ENCODE data around the gene NACAD. TPM values are rescaled to one million over a fixed set of nuclear protein-coding genes. Genes with fewer than 3 reads are reported as not detected.

The NACAD gene
- total RNA-seq, 6 experiments from 2014 or later: 0.09 to 0.42 (median 0.12) TPM; not detected in 1

DNA sequence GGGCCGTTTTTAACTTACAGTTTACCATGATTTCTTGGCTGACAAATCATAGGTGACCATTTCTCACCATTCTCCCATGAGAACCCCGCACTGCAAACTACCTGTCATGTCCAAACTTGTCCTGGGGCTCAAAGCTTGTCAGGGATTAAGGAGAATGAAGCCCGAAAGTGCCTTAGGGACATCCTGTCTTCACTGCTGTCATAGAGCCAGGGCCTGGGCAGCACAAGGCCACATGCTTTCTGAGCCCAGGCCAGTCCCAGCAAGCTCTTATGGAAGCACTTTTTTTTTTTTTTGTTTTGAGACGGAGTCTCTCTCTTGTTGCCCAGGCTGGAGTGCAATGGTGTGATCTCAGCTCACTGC, 54.9 kb downstream of the NACAD start:
- intact Hi-C loops (cut with DNase I): no loop called here
- H3K4me3 ChIP-seq: no peak overlapping the region
- ATAC-seq (peak; percentile 57 to 78 (median 58)), DNase-seq (peak in 1 of 3 donors; percentile 58)
- no peaks in the 10 kb centered on the region for H3K9me3 ChIP-seq
- H3K4me1 ChIP-seq: peaks cover 0 to 28% (median 12%) of the 10 kb centered on the region in 4 donors
- H3K27ac ChIP-seq: peak overlapping the region in 1 of 3 donors; percentile 27
- TF ChIP-seq, protein P1, sequence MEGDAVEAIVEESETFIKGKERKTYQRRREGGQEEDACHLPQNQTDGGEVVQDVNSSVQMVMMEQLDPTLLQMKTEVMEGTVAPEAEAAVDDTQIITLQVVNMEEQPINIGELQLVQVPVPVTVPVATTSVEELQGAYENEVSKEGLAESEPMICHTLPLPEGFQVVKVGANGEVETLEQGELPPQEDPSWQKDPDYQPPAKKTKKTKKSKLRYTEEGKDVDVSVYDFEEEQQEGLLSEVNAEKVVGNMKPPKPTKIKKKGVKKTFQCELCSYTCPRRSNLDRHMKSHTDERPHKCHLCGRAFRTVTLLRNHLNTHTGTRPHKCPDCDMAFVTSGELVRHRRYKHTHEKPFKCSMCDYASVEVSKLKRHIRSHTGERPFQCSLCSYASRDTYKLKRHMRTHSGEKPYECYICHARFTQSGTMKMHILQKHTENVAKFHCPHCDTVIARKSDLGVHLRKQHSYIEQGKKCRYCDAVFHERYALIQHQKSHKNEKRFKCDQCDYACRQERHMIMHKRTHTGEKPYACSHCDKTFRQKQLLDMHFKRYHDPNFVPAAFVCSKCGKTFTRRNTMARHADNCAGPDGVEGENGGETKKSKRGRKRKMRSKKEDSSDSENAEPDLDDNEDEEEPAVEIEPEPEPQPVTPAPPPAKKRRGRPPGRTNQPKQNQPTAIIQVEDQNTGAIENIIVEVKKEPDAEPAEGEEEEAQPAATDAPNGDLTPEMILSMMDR (IDR thresholded peaks at IDR 0.05): no peak
- no peak for TF ChIP-seq POLR2A (IDR thresholded peaks at IDR 0.05)
- WGBS (ENCODE audit: insufficient coverage, low coverage, low lambda C conversion rate, missing lambda C conversion rate): 44% methylated on average over 4 of the region's 4 CpGs
- H3K36me3 ChIP-seq: peaks cover 0 to 7% (median under 1%) of the 10 kb centered on the region in 4 donors
- no peaks in the 10 kb centered on the region for H3K27me3 ChIP-seq

DNA sequence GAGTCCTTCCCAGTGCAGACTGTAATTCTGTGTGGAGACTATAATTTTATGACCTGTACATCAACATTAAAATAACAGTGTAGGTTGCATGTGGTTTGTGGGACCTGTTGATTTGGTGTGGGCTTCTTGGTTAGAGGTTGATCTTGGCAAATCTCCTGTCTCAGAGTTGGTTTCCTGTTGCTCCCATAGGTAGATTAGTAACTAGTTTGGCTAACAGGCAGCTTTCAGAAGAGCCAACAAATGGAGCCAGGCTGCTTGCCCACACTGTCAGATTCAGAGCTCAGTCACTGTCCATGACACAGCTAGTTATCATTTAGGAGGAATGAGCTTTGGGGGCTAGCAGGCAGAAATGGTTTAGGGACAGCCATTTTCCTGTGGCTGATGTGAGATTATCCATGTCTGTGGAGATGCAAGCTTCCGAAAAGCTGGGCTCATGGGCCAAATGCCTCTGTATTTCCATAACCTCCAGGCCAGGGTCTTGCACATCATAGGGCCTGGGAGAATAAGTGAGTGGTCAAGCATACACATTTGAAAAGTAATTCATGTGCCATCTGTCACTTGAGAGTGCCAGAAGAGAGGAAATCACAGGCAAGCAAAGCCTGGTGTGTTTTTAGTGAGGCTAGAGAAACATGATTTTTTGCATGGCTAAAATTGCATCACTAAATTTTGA, 55.4 kb downstream of the NACAD start:
- TF ChIP-seq POLR2A (IDR thresholded peaks at IDR 0.05): no peak
- TF ChIP-seq, protein P1 (IDR thresholded peaks at IDR 0.05): no peak
- 89% methylated on average over 1 of the region's 1 CpG for WGBS (ENCODE audit: insufficient coverage, low coverage, low lambda C conversion rate, missing lambda C conversion rate)

DNA sequence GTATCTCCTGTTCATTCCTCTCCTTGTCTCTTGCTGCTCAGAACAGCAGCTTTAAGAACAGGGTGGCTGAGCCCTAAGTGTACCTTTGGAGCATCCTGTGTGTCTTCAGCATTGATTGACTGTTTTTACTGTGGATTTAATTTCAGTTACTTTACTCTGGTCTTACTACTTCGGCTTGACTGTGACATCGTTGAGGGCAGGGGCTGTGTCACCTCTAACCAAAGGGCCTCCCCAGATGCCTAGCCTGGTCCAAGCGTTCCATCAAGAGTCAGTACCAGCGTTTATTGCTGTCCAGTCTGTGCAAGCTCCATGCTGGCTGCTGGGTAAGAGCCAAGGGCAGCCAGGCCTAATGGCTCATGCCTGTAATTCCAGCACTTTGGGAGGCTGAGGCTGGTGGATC, 56.3 kb downstream of the NACAD start:
- intact Hi-C loops (cut with DNase I): no loop called here
- Histone ChIP-seq H3K27me3 (no peaks in the 10 kb centered on the region), H3K9me3 (no peaks in the 10 kb centered on the region), H3K4me1 (peaks cover 0 to 28% (median 12%) of the 10 kb centered on the region in 4 donors), H3K4me3 (no peak overlapping the region), H3K27ac (no peak overlapping the region), H3K36me3 (peaks cover 0 to 4% (median 0%) of the 10 kb centered on the region in 4 donors)
- DNase-seq (no peak), ATAC-seq (no peak)
- 100% methylated on average over 1 of the region's 4 CpGs for WGBS (ENCODE audit: insufficient coverage, low coverage, low lambda C conversion rate, missing lambda C conversion rate)
- no peak for TF ChIP-seq POLR2A (IDR thresholded peaks at IDR 0.05)
- TF ChIP-seq, protein P1 (IDR thresholded peaks at IDR 0.05): no peak

More for the DNA sequence above, 55.4 kb downstream of the NACAD start:
- Histone ChIP-seq H3K27ac (peak overlapping the region in 1 of 3 donors; percentile 27), H3K4me1 (peaks cover 0 to 28% (median 12%) of the 10 kb centered on the region in 4 donors), H3K4me3 (no peak overlapping the region), H3K9me3 (no peaks in the 10 kb centered on the region), H3K27me3 (no peaks in the 10 kb centered on the region), H3K36me3 (peaks cover 0 to 2% (median 0%) of the 10 kb centered on the region in 4 donors)
- ATAC-seq: peak; percentile 73 to 88 (median 78)
- intact Hi-C loops (cut with DNase I): no loop called here
- DNase-seq: peak in 1 of 3 donors; percentile 56

DNA sequence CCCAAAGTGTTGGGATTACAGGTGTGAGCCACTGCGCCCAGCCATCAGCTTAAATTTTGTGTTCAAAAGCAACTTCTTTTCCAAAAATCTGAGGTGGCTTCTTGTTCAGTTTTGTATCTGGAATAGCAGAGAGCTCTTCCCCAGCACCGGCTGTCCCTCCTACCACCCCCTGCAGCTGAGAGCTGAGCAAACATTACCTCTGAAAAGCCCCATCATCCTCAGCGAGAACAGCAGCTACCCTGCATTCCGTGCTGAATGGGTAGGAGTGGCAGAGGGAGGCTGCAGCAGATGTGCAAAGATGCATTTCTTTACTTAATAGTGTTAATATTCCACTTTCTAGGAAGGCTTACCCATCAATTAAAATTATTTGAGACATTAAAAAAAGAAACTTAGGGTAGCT, 56.9 kb downstream of the NACAD start:
- Histone ChIP-seq H3K27ac (no peak overlapping the region), H3K27me3 (no peaks in the 10 kb centered on the region), H3K36me3 (peaks cover 0 to 6% (median 0%) of the 10 kb centered on the region in 4 donors), H3K4me3 (no peak overlapping the region), H3K4me1 (peaks cover 0 to 28% (median 12%) of the 10 kb centered on the region in 4 donors), H3K9me3 (no peaks in the 10 kb centered on the region)
- WGBS (ENCODE audit: insufficient coverage, low coverage, low lambda C conversion rate, missing lambda C conversion rate): 73% methylated on average over 4 of the region's 4 CpGs
- intact Hi-C loops (cut with DNase I): no loop called here
- ATAC-seq (no peak), DNase-seq (no peak)
- TF ChIP-seq POLR2A (IDR thresholded peaks at IDR 0.05): no peak
- TF ChIP-seq, protein P1 (IDR thresholded peaks at IDR 0.05): no peak

Small RNA genes within 50 kb of the gene (small RNA-seq; reads per million reads assigned to genes)
- gene SNORA5A (5.6 to 7.4 reads per million in 2 experiments), gene SNORA5B (0 reads per million in 2 experiments), gene SNORA5C (114 to 171 reads per million in 2 experiments)

Other genes with a start within 250 kb of the NACAD start
- 10 to 100 TPM; 49.3 to 69.1 (median 60.9) TPM for gene H2AZ2, start 240.9 kb downstream of the NACAD start, total RNA-seq
- gene PURB, start 203.4 kb downstream of the NACAD start, total RNA-seq: 1 to 10 TPM; 4.9 to 6.9 (median 6.7) TPM
- 1 to 10 TPM in 5 of 6 experiments, under 1 TPM in 1; 0.92 to 4.5 (median 2.0) TPM for gene MYO1G, start 110.0 kb downstream of the NACAD start, total RNA-seq
- 10 to 100 TPM; 29.4 to 70.7 (median 37.9) TPM for gene CCM2, start 88.8 kb downstream of the NACAD start, total RNA-seq
- 10 to 100 TPM; 33.0 to 57.1 (median 41.7) TPM for gene TBRG4, start 22.7 kb upstream of the NACAD start, total RNA-seq
- gene RAMP3, start 68.8 kb upstream of the NACAD start, total RNA-seq: 10 to 100 TPM in 4 of 6 experiments, 1 to 10 TPM in 2; 3.6 to 25.9 (median 23.4) TPM

Measured in right lobe of liver (tissue), 6 donors.